Stimulated activated CD4-positive, alpha-beta T cell treated with anti-CD3 and anti-CD28 coated beads, Interleukin-2, amount 100 ng/mL, for 24 hours (primary cell): ENCODE data around the gene PSMA2.
"Not testable (repeated sequence)": the region's sequence is repeated elsewhere in the genome, so short reads cannot be mapped to it uniquely, and the experiment has no call there.

Source experiments
- DNase-seq, 2 donors: peaks; one replicate each; pipeline ENCODE4 v3.0.0-alpha.2; 2020

The PSMA2 gene

GRCh38 chr7:42900842-42901241 lies 31.1 kb downstream of the PSMA2 start:
- no peak for DNase-seq

- DNase-seq: no peak
Measured at GRCh38 chr7:42893346-42894240, 38.4 kb downstream of the PSMA2 start.

GRCh38 chr7:42886893-42887505 lies 45.0 kb downstream of the PSMA2 start:
- DNase-seq: no peak

- no peak for DNase-seq
Measured at GRCh38 chr7:42886129-42886528, 45.8 kb downstream of the PSMA2 start.

GRCh38 chr7:42885183-42885582 lies 46.8 kb downstream of the PSMA2 start:
- DNase-seq: not testable (repeated sequence)

- DNase-seq: no peak
Measured at GRCh38 chr7:42883950-42884349, 48.0 kb downstream of the PSMA2 start.

- no peak for DNase-seq
Measured at GRCh38 chr7:42880392-42880791, 51.6 kb downstream of the PSMA2 start.

- DNase-seq: no peak
Measured at GRCh38 chr7:42878303-42878702, 53.7 kb downstream of the PSMA2 start.

- DNase-seq: no peak
Measured at GRCh38 chr7:42877862-42878261, 54.1 kb downstream of the PSMA2 start.

GRCh38 chr7:42876182-42877068 lies 55.5 kb downstream of the PSMA2 start:
- DNase-seq: peak; percentile 73 to 75

GRCh38 chr7:42869131-42870020 lies 62.6 kb downstream of the PSMA2 start:
- peak; percentile 37 to 59 for DNase-seq

- no peak for DNase-seq
Measured at GRCh38 chr7:42868480-42868879, 63.5 kb downstream of the PSMA2 start.
